ENCODE data around the gene NEUROG2. TPM values are rescaled to one million over a fixed set of nuclear protein-coding genes. Genes with fewer than 3 reads are reported as not detected.

The NEUROG2 gene
- total and polyA plus RNA-seq, 10 donors = not detected

GRCh38 chr4:112520598-112521122 lies 4.7 kb upstream of the NEUROG2 start:
- intact Hi-C loops (cut with DNase I; ENCODE audit: low total_unique reads) = no loop called here
- DNase-seq = no peak
- 4 to 7% (median 5%) methylated on average over 23 to 25 of the region's 25 CpGs for WGBS, 5 donors
- Histone ChIP-seq H3K36me3 (no peaks in the 10 kb centered on the region), H3K4me1 (peaks cover 18 to 74% (median 57%) of the 10 kb centered on the region in 6 donors), H3K4me3 (peak overlapping the region in 1 of 8 donors; percentile 40), H3K9me3 (peaks cover 0 to 10% (median 0%) of the 10 kb centered on the region in 8 donors), H3K27me3 (replicated peaks in 1 of 7) (peaks cover 24 to 99% (median 84%) of the 10 kb centered on the region in 7 donors), H3K27ac (no peak overlapping the region)
- TF ChIP-seq CTCF (IDR thresholded peaks at IDR 0.05 in 8 of 11, conservative IDR thresholded peaks at IDR 0.05 in 3 of 11) (no peak), POLR2AphosphoS5 (IDR thresholded peaks at IDR 0.05) (no peak), POLR2A (IDR thresholded peaks at IDR 0.05) (no peak)

GRCh38 chr4:112519689-112520597 lies 4.0 kb upstream of the NEUROG2 start:
- Histone ChIP-seq H3K27ac (no peak overlapping the region), H3K27me3 (replicated peaks in 1 of 7) (peaks cover 24 to 100% (median 91%) of the 10 kb centered on the region in 7 donors), H3K4me1 (peaks cover 19 to 81% (median 64%) of the 10 kb centered on the region in 6 donors), H3K9me3 (peaks cover 0 to 10% (median 0%) of the 10 kb centered on the region in 8 donors), H3K4me3 (peak overlapping the region in 1 of 8 donors; percentile 2), H3K36me3 (no peaks in the 10 kb centered on the region)
- intact Hi-C loops (cut with DNase I; ENCODE audit: low total_unique reads) = no loop called here
- no peak for TF ChIP-seq POLR2AphosphoS5 (IDR thresholded peaks at IDR 0.05)
- TF ChIP-seq CTCF (IDR thresholded peaks at IDR 0.05 in 8 of 11, conservative IDR thresholded peaks at IDR 0.05 in 3 of 11) = no peak
- TF ChIP-seq POLR2A (IDR thresholded peaks at IDR 0.05) = no peak
- WGBS, 5 donors = 8 to 10% (median 10%) methylated on average over 21 of the region's 21 CpGs
- DNase-seq = no peak

- TF ChIP-seq CTCF (IDR thresholded peaks at IDR 0.05 in 8 of 11, conservative IDR thresholded peaks at IDR 0.05 in 3 of 11) (no peak), POLR2A (IDR thresholded peaks at IDR 0.05) (no peak), POLR2AphosphoS5 (IDR thresholded peaks at IDR 0.05) (no peak)
- peaks cover 24 to 100% (median 100%) of the 10 kb centered on the region in 7 donors for H3K27me3 ChIP-seq (replicated peaks in 1 of 7)
- H3K36me3 ChIP-seq = no peaks in the 10 kb centered on the region
- peaks cover 0 to 10% (median 0%) of the 10 kb centered on the region in 8 donors for H3K9me3 ChIP-seq
- no peak overlapping the region for H3K27ac ChIP-seq
- intact Hi-C loops (cut with DNase I; ENCODE audit: low total_unique reads) = no loop called here
- H3K4me1 ChIP-seq = peaks cover 20 to 83% (median 67%) of the 10 kb centered on the region in 6 donors
- H3K4me3 ChIP-seq = no peak overlapping the region
- no peak for DNase-seq
Observed at GRCh38 chr4:112518675-112519074, 2.7 kb upstream of the NEUROG2 start.

GRCh38 chr4:112517911-112518310 lies 1.9 kb upstream of the NEUROG2 start:
- Histone ChIP-seq H3K9me3 (peaks cover 0 to 10% (median 0%) of the 10 kb centered on the region in 8 donors), H3K27ac (no peak overlapping the region), H3K4me1 (peaks cover 16 to 75% (median 60%) of the 10 kb centered on the region in 6 donors), H3K27me3 (replicated peaks in 1 of 7) (peaks cover 24 to 100% (median 100%) of the 10 kb centered on the region in 7 donors), H3K36me3 (no peaks in the 10 kb centered on the region), H3K4me3 (no peak overlapping the region)
- no peak for DNase-seq
- intact Hi-C loops (cut with DNase I; ENCODE audit: low total_unique reads) = no loop called here
- TF ChIP-seq POLR2A (IDR thresholded peaks at IDR 0.05) = no peak
- no peak for TF ChIP-seq POLR2AphosphoS5 (IDR thresholded peaks at IDR 0.05)
- TF ChIP-seq CTCF (IDR thresholded peaks at IDR 0.05 in 8 of 11, conservative IDR thresholded peaks at IDR 0.05 in 3 of 11) = no peak
- 22 to 28% (median 25%) methylated on average over 3 of the region's 3 CpGs for WGBS, 5 donors
